Adrenal gland (tissue), 12 donors: ENCODE measurements around the gene ANKFY1. TPM values are rescaled to one million over a fixed set of nuclear protein-coding genes. Genes with fewer than 3 reads are reported as not detected.

ENCODE experiments used
- DNase-seq, 7 donors: peaks; one replicate each; pipeline ENCODE4 v3.0.0-alpha.2; 2019 to 2020
- H3K27ac ChIP-seq, 5 donors: fragments of 200-600 bp; sonication (generic) in 4 of 5; 1 replicate in 3 of 5; 2 replicates in 2 of 5; pipeline versions ENCODE4 v1.5.1 to v1.8.0; 2016 to 2020; ENCODE audit warnings: mild to moderate bottlenecking in 1 of 5
- H3K27me3 ChIP-seq: fragments of 200-600 bp; 2 replicates; pipeline ENCODE4 v1.8.0; 2021
- H3K36me3 ChIP-seq, 2 donors: fragments of 200-600 bp; replicated peaks in 1 of 2; 1 replicate in 1 of 2; 2 replicates in 1 of 2; pipeline versions ENCODE4 v1.5.1 to v1.8.0; 2018 to 2022
- H3K4me1 ChIP-seq, 2 donors: fragments of 200-600 bp; replicated peaks in 1 of 2; 1 replicate in 1 of 2; 2 replicates in 1 of 2; pipeline versions ENCODE4 v1.5.1 to v1.8.0; 2018 to 2021
- H3K4me3 ChIP-seq, 4 donors: fragments of 200-600 bp; sonication (generic) in 3 of 4; one replicate each; pipeline ENCODE4 v1.5.1; 2016 to 2018
- H3K9me3 ChIP-seq, 3 donors: fragments of 200-600 bp; sonication (generic) in 1 of 3; replicated peaks in 1 of 3; 1 replicate in 2 of 3; 2 replicates in 1 of 3; pipeline versions ENCODE4 v1.5.1 to v1.8.0; 2016 to 2021
- POLR2A ChIP-seq, 2 donors: fragments of 450-650 bp; IDR thresholded peaks; one replicate each; pipeline ENCODE4 v1.6.1; 2017; ENCODE audit warnings: antibody characterized with exemption in 2 of 2, mild to moderate bottlenecking in 2 of 2, moderate library complexity in 1 of 2
- WGBS, 4 donors: extraction: QIAGEN DNeasy Blood & Tissue Kit in 2 of 4; methylation state at CpG; one replicate each; pipeline versions ENCODE4 v1.1.5 to v1.1.7; 2013 to 2017; 5-methylcytosine and 5-hydroxymethylcytosine counted together
- intact Hi-C, 2 donors: fragments of 100-400 bp; cut with DNase I; formaldehyde crosslinking; loops; one replicate each; pipeline versions ENCODE4 v1.14.1 to v1.15.0; 2022 to 2023
- polyA plus RNA-seq, 3 donors: library from polyadenylated mRNA; stranded (reverse); fragments of 200-250 nt in 2 of 3; fragments of 350-450 nt in 1 of 3; fragmentation: Illumina TruSeq in 1 of 3; extraction: RNeasy Lipid Tissue Mini Kit (QIAGEN cat#74804) in 1 of 3; gene quantifications; one replicate each; pipeline ENCODE4 v1.2.3, GENCODE V29; 2013 to 2014
- total RNA-seq, 9 donors: library from RNA; depleted of rRNA in 4 of 9; stranded (reverse); fragments of >200 nt in 4 of 9; fragments of 120-200 nt in 1 of 9; fragmentation: NEBNext Ultra II Directional in 1 of 9; extraction: Animal tissue kit (Norgen Biotek cat#: 25700) in 1 of 9; gene quantifications; one replicate each; pipeline versions ENCODE4 v1.1.0 to v1.2.4, GENCODE V29; 2013 to 2023
- TF ChIP-seq, protein P1 (sequence below), 6 experiments: fragments of 450-650 bp in 4 of 6; fragments of 200-600 bp in 2 of 6; sonication (generic) in 1 of 6; IDR thresholded peaks; 1 replicate in 5 of 6; 2 replicates in 1 of 6; pipeline versions ENCODE4 v1.5.1 to v1.8.0; 2016 to 2021; ENCODE audit warnings: antibody characterized with exemption in 6 of 6, mild to moderate bottlenecking in 2 of 6, moderate library complexity in 1 of 6
- donor health status: healthy with polysubstance abuse.
- donor health status: Bipolar disorder and iron deficiency.
- donor health status: DM: yes; HTN: yes; CAD: no.
- donor health status: DM: no; HTN: no; CAD: no.
- donor health status: DM: no; HTN: no; CAD: no.
- donor health status: DM: yes; HTN: yes; CAD: no.

The ANKFY1 gene
- total and polyA plus RNA-seq, 12 donors, result 14.8 to 91.0 (median 46.7) TPM

DNA sequence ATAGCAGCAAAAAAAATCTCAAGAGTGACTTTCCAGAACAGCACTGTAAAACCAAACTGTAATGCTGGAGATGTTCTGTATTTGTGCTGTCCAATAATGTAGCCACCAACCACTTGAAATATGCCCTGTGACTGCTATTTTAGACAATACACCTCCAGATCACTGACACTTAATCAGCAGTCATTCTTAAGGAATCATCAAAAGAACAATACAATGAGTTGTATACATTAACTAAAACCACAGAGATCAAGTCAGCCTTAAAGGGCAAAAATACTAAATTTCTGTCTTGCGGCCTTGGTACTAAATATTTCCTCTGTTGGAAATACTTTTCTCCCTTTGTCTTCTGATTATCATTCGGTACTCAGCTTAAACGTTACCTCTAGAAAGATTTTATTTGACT is 33.6 kb upstream of the ANKFY1 start:
- intact Hi-C loops, result no loop called here
- no peak for DNase-seq
- Histone ChIP-seq H3K27me3 (no peaks in the 10 kb centered on the region), H3K4me3 (no peak overlapping the region), H3K4me1 (peaks cover 9 to 26% of the 10 kb centered on the region in 2 donors), H3K9me3 (no peaks in the 10 kb centered on the region), H3K27ac (no peak overlapping the region), H3K36me3 (no peaks in the 10 kb centered on the region)
- 79 to 87% (median 83%) methylated on average over 3 of the region's 3 CpGs for WGBS, 4 donors
- TF ChIP-seq POLR2A (IDR thresholded peaks at IDR 0.05), result no peak
- TF ChIP-seq, protein P1, sequence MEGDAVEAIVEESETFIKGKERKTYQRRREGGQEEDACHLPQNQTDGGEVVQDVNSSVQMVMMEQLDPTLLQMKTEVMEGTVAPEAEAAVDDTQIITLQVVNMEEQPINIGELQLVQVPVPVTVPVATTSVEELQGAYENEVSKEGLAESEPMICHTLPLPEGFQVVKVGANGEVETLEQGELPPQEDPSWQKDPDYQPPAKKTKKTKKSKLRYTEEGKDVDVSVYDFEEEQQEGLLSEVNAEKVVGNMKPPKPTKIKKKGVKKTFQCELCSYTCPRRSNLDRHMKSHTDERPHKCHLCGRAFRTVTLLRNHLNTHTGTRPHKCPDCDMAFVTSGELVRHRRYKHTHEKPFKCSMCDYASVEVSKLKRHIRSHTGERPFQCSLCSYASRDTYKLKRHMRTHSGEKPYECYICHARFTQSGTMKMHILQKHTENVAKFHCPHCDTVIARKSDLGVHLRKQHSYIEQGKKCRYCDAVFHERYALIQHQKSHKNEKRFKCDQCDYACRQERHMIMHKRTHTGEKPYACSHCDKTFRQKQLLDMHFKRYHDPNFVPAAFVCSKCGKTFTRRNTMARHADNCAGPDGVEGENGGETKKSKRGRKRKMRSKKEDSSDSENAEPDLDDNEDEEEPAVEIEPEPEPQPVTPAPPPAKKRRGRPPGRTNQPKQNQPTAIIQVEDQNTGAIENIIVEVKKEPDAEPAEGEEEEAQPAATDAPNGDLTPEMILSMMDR (IDR thresholded peaks at IDR 0.05), result no peak

DNA sequence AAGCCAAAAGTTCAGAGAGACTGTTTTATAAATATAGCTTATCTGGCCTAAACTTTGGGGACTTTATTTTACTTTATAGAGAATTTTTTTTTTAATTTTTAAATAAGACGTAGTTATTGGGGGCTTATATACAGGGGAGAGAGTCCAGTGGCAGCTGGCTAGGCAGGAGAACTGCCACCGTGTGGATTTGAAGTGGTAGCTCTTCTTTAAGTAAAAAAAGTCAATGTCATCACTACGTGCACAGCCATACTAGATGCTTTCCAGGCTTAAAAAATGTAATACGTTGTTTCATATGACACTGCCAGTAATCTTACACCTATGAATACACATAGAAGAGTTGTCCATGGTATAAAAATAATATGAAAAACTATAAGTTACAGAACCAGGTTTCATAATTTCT is 31.9 kb upstream of the ANKFY1 start:
- intact Hi-C loops, result no loop called here
- Histone ChIP-seq H3K36me3 (peaks cover 0 to 4% of the 10 kb centered on the region in 2 donors), H3K4me3 (no peak overlapping the region), H3K27me3 (no peaks in the 10 kb centered on the region), H3K27ac (no peak overlapping the region), H3K4me1 (peaks cover 9 to 26% of the 10 kb centered on the region in 2 donors), H3K9me3 (no peaks in the 10 kb centered on the region)
- 62 to 68% (median 66%) methylated on average over 4 of the region's 4 CpGs for WGBS, 4 donors
- TF ChIP-seq, protein P1 (IDR thresholded peaks at IDR 0.05), result no peak
- no peak for TF ChIP-seq POLR2A (IDR thresholded peaks at IDR 0.05)
- DNase-seq, result no peak

DNA sequence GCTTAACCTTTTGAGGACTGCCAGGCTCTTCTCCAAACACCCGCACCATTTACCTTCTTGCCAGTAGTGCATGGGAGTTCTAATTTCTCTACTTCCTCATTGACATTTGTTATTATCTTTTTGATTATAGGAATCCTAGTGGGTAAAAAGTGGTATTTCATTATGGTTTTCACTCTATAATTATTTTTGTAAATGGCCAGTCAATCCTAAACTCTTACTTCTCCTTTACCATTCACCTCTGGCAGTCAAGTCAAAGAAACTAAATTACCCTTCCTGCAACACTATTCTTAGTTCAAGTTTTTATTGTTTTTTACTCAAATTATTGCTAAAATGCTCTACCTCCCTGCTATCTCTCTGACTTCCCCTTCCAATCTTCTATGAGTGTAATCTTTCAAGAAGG is 29.8 kb upstream of the ANKFY1 start:
- Histone ChIP-seq H3K4me3 (no peak overlapping the region), H3K27me3 (no peaks in the 10 kb centered on the region), H3K27ac (no peak overlapping the region), H3K4me1 (peaks cover 9 to 20% of the 10 kb centered on the region in 2 donors), H3K9me3 (no peaks in the 10 kb centered on the region), H3K36me3 (peaks cover 0 to 21% of the 10 kb centered on the region in 2 donors)
- 90 to 96% (median 92%) methylated on average over 1 of the region's 1 CpG for WGBS, 4 donors
- no peak for DNase-seq
- TF ChIP-seq, protein P1 (IDR thresholded peaks at IDR 0.05), result no peak
- TF ChIP-seq POLR2A (IDR thresholded peaks at IDR 0.05), result no peak
- intact Hi-C loops, result no loop called here

DNA sequence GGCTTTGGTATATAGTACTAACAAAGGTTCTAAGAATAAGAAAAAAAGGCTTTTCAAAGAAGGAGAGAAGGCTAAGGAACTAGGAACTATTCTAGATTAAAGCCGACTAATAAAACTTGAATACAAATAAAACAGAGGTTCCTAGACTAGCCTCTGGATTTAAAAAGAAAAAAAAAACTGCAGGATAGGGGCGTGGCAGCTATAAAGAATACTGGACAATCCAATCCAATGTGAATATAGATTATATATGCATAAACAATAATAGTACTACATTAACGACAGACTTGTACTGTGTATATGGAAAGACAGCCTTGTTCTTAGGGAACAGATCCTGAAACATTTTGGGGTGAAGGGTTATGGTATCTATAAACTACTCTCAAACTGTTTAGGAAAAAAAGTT is 23.9 kb upstream of the ANKFY1 start:
- intact Hi-C loops, result no loop called here
- H3K9me3 ChIP-seq, result no peaks in the 10 kb centered on the region
- no peak for DNase-seq
- H3K27me3 ChIP-seq, result no peaks in the 10 kb centered on the region
- WGBS, 4 donors, result 90 to 98% (median 94%) methylated on average over 3 of the region's 3 CpGs
- no peaks in the 10 kb centered on the region for H3K4me1 ChIP-seq
- H3K36me3 ChIP-seq, result peaks cover 0 to 27% of the 10 kb centered on the region in 2 donors
- H3K4me3 ChIP-seq, result no peak overlapping the region
- TF ChIP-seq, protein P1 (IDR thresholded peaks at IDR 0.05), result no peak
- no peak for TF ChIP-seq POLR2A (IDR thresholded peaks at IDR 0.05)
- H3K27ac ChIP-seq, result no peak overlapping the region
